HG03442 (cell line): ENCODE data around the gene EPHA7.

Experiments used
- ATAC-seq: cut with Tn5 transposase; IDR thresholded peaks from one replicate; pipeline ENCODE4 v1.9.1; 2021; ENCODE audit warnings: mild to moderate bottlenecking, moderate library complexity; ENCODE audit not compliant: unreplicated experiment

Gene EPHA7

DNA sequence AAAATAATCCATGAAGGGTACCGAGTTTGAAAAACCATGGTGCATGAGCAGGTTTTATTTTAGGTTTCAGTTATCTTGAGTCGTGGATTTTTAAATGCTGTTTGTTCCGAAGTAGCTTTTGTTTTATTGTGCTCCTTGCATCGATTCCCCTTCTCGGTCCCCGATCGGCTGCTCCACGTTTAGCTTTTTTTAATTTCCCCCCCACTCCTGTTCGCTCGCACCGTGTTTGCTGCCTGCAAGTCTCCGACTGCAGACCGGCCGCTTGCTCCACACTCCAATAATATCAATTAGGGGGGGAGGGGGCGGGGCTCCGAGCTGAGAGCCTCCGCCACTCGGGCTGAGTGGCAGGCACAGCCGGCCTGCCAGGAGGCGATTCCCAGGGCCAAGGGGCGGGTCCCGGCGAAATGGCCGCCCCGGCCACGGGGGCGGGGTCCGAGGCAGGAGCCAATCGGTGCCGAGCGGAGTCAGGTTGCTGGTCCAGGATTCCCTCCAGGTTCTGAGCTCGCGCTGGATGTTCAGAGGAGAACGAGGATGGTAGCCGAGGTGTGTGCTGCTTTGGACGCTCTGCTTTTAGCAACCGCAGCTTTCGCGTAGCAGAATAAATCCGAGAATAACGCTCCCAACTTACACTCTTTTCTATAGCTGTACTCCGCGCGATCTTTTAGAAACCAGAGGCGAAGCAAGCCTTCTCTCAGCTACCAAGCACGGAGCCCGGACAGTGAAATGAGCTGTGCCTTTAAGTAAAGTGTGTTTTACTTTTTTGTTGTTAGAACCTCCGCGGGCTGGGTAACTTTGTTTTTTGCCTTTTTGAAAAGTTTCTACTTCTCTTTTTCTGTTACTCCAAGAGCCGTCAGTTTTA lies at the start of gene EPHA7:
Gene EPHA7 (minus strand): TSS at position 256 of the 859 bp plus-strand sequence. CDS start 218 bp downstream, at position 38.
- ATAC-seq, result peak; percentile 94

GRCh38 chr6:93468291-93468690 lies 48.9 kb upstream of the EPHA7 start:
- no peak for ATAC-seq

- no peak for ATAC-seq
Observed at GRCh38 chr6:93454533-93454932, 35.2 kb upstream of the EPHA7 start.

DNA sequence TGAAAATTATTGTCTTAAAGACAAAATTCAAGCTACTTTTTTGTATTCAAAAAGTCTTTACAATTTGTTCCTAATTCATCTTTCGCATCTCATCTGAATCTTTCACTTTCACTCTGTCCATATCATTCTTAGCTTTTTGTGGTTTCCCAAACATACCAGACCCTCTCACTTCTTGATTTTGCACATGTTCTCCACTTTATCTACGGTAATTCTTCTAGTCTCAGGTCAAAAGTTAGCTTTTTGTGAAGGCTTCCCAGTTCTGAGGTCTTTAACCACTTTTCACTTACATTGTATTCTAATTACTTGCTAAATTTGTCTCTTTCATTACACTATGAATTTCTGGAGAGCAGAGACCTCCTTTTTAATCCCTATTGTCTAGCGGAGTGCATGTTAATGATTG lies 34.6 kb upstream of the EPHA7 start:
- ATAC-seq, result peak; percentile 91

DNA sequence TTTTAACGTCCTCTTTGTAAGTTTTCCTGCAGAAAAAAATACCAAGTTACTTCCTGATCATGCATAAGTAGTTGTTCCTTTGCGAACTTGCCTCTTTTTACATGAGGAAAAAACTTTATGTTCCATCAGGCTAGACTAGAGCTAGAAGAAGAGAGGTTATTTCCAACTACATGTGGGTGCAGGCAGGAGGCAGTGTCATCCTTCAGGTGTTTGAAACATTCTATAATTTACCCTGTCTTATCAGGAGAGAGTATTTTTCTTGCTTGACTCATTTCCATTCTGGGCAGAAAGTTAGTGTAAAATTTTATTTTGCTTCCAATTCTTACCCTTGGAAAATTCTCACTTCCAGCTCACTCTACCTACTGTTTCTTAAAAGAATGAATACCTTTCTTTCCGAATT lies 28.5 kb upstream of the EPHA7 start:
- ATAC-seq, result no peak

GRCh38 chr6:93437491-93437890 lies 18.1 kb upstream of the EPHA7 start:
- no peak for ATAC-seq

DNA sequence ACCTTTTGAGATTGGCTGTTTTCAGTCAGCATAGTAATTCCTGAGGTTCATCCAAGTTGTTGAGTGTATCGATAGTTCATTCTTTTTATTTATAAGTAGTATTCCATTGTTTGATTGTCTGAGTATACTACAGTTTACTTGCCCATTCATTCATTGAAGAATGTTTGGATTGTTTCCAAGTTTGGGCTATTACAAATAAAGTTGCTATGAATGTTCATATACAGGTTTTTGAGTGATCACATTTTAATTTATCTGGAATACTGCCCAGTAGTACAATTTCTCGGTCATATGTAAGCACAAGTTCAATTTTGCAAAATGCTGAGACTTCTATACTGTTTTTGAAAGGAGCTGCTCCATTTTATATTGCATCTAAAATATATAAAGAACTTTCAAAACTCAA lies 14.2 kb upstream of the EPHA7 start:
- no peak for ATAC-seq

GRCh38 chr6:93424303-93425064 lies 5.1 kb upstream of the EPHA7 start:
- ATAC-seq, result no peak

DNA sequence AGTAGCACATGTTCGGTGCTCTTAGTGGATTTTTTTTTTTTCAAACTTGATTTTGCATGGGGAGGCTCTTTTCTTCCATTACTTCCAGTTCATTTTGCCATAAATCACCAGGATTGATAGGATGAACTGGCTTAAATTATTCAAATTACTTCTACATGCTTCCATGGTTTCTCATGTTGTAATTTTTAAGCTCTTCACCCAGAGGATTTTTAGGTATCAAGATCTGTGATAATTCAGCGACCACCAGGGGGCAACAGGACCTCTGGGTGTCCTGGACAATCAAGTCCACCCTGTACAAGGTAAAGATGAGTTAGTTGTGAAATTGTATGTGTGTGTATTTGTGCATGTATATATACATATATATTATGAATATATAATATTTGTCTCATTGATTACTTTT lies 4.2 kb upstream of the EPHA7 start:
- ATAC-seq, result no peak

GRCh38 chr6:93420163-93420795 lies 920 bp upstream of the EPHA7 start:
- no peak for ATAC-seq

GRCh38 chr6:93418408-93419303 lies 703 bp downstream of the EPHA7 start:
- no peak for ATAC-seq

- ATAC-seq, result no peak
Observed at GRCh38 chr6:93418033-93418407, 1.3 kb downstream of the EPHA7 start.

DNA sequence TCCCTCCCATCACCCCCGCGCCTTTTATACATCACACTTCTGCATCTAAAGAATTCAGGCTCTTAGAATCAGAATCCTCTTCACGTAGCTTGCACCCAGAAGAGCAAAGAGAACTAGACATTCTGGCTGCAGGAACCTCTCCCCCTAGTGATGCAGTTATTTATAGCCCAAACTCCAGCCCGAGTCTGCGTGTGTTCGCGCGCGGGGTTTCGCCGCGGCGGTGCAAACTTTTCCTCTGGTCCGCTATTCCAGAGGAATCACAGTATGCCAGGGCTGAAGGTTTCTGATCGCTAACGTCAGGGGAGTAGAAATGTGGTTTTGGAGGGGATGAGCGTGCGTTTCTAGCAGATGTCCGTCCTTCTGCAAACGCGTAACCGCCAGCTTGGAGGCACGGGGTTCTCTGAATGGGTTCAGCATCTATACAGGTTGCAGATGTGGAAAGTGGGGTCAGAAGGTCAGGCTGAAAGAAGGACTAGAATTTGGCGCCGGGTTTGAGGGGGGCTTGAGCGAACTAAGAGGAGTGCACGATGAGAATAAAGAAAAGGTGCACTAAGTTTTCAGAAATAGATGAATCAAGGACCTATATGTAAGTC lies 1.8 kb downstream of the EPHA7 start:
- ATAC-seq, result no peak

- no peak for ATAC-seq
Observed at GRCh38 chr6:93416571-93417420, 2.6 kb downstream of the EPHA7 start.

GRCh38 chr6:93413190-93413589 lies 6.2 kb downstream of the EPHA7 start:
- no peak for ATAC-seq

DNA sequence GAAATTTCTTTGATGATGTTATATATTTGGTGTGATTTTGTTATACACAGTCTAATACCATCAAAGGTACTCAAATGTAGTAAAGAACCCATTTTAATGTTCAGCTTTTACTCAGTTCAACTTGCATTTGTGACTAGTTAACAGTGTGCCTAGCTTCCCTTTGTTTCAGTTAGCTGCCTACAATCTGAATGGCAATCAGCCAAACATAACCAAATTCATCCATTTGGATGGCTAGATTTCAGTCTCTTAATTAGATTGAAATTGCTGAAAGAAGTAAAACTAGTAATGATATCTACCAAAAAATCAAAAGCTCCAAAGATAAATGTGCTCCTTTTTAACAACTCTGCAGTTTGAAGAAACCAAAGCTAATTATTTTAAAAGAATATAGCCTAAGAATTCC lies 6.9 kb downstream of the EPHA7 start:
- no peak for ATAC-seq

DNA sequence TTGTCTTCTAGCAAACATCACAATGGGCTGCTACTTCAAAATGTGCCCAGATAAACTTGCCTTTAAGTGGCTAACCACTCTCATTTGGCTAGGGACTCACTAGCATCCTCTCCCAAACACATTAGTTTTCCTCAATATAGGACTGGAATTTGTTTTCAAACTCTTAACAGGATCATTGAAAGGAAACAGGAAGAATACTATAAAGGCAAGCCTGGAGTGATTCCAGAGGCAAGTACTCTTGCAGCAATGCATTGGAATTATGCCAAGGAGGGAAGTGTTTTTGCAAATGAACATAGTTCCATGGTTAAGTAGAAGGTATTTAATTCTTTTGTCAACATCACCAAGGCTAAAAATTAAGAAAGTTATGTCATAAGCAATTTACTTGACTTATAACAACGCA lies 12.2 kb downstream of the EPHA7 start:
- no peak for ATAC-seq

DNA sequence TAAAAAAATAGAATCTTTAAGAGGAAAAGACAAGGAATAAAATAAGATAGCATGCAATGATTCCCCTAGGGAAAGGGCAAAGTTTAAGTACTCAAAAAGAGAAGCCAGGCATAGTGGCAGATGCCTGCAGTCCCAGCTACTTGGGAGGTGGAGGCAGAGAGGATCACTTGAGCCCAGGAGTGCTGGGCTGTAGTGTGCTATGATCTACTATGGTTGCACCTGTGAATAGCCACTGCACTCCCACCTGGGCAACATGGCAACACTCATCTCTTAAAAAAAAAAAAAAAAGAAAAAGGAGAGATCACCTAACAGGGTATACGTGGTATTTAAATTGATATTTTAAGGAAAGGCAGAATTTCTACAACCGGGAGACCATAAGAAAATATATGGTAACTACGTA lies 16.0 kb downstream of the EPHA7 start:
- ATAC-seq, result no peak

- no peak for ATAC-seq
Observed at GRCh38 chr6:93398723-93399122, 20.6 kb downstream of the EPHA7 start.
